SK-N-SH (cell line): ENCODE data around the gene CSF2RB. TPM values are rescaled to one million over a fixed set of nuclear protein-coding genes. Genes with fewer than 3 reads are reported as not detected.

ENCODE experiments used
- CTCF ChIA-PET: fragments of 300-600, 350-600 bp; formaldehyde crosslinking; extraction: SDS; loops from one replicate; lab custom pipeline; 2021; lab: Yijun Ruan, JAX
- POLR2A ChIA-PET: fragments of 350-600 bp; sonication (Branson Sonifier 250); formaldehyde crosslinking; extraction: SDS; loops from one replicate; lab custom pipeline; 2020; ENCODE audit warnings: antibody characterized with exemption, inconsistent platforms; lab: Yijun Ruan, JAX
- DNase-seq: peaks from one replicate; pipeline ENCODE4 v3.0.0; 2012
- H2AFZ ChIP-seq: fragments of 200-600 bp; sonication (generic); 2 replicates; pipeline ENCODE4 v1.8.1; 2016; ENCODE audit warnings: antibody characterized with exemption, mild to moderate bottlenecking, low read depth
- H3F3A ChIP-seq: fragments of 200-600 bp; sonication (generic); replicated peaks from 2 replicates; pipeline ENCODE3; 2016; ENCODE audit warnings: antibody characterized with exemption, mild to moderate bottlenecking; ENCODE audit not compliant: insufficient read depth
- H3K27ac ChIP-seq, 2 experiments: fragments of 200-500 bp in 1 of 2; fragments of 200-600 bp in 1 of 2; sonication (Bioruptor generic) in 1 of 2; sonication (generic), shearing (Covaris generic) in 1 of 2; 2 replicates each; pipeline versions ENCODE4 v1.5.1 to v1.6.1; 2014 to 2016; ENCODE audit warnings: low read depth in 2 of 2, inconsistent platforms in 1 of 2, low read length in 1 of 2, mild to moderate bottlenecking in 1 of 2, mixed read lengths in 1 of 2
- H3K27me3 ChIP-seq: fragments of 200-600 bp; sonication (generic), shearing (Covaris generic); 2 replicates; pipeline ENCODE4 v1.6.1; 2016; ENCODE audit warnings: mixed run types; ENCODE audit not compliant: insufficient read depth
- H3K36me3 ChIP-seq, 2 experiments: fragments of 200-500 bp in 1 of 2; fragments of 200-600 bp in 1 of 2; sonication (Bioruptor generic) in 1 of 2; sonication (generic) in 1 of 2; replicated peaks in 1 of 2; 2 replicates each; pipeline versions ENCODE3 to v1.5.1; 2014 to 2016; ENCODE audit warnings: low read length in 1 of 2, mild to moderate bottlenecking in 1 of 2; ENCODE audit not compliant: insufficient read depth in 2 of 2, control insufficient read depth in 1 of 2
- H3K4me1 ChIP-seq, 2 experiments: fragments of 200-500 bp in 1 of 2; fragments of 200-600 bp in 1 of 2; sonication (Bioruptor generic) in 1 of 2; sonication (generic), shearing (Covaris generic) in 1 of 2; 2 replicates each; pipeline versions ENCODE4 v1.5.1 to v1.6.1; 2014 to 2016; ENCODE audit warnings: low read depth in 1 of 2, low read length in 1 of 2, mixed run types in 1 of 2; ENCODE audit not compliant: insufficient read depth in 2 of 2, control insufficient read depth in 1 of 2
- H3K4me2 ChIP-seq: fragments of 200-600 bp; sonication (generic), shearing (Covaris generic); 2 replicates; pipeline ENCODE4 v1.6.1; 2017; ENCODE audit warnings: mixed run types
- H3K4me3 ChIP-seq, 2 experiments: fragments of 200-500 bp in 1 of 2; fragments of 200-600 bp in 1 of 2; sonication (Bioruptor generic) in 1 of 2; sonication (generic), shearing (Covaris generic) in 1 of 2; 2 replicates each; pipeline versions ENCODE4 v1.5.1 to v1.8.1; 2014 to 2016; ENCODE audit warnings: low read depth in 2 of 2, inconsistent platforms in 1 of 2, low read length in 1 of 2, mild to moderate bottlenecking in 1 of 2, mixed read lengths in 1 of 2, moderate library complexity in 1 of 2
- H3K79me2 ChIP-seq: fragments of 200-600 bp; sonication (generic); 2 replicates; pipeline ENCODE4 v1.8.1; 2017; ENCODE audit warnings: mild to moderate bottlenecking; ENCODE audit not compliant: insufficient read depth
- H3K9ac ChIP-seq: fragments of 200-600 bp; sonication (generic); 2 replicates; pipeline ENCODE4 v1.6.1; 2017; ENCODE audit warnings: mixed run types
- H3K9me2 ChIP-seq: fragments of 200-600 bp; sonication (generic); 2 replicates; pipeline ENCODE4 v1.6.1; 2017; ENCODE audit warnings: mixed run types
- H3K9me3 ChIP-seq: fragments of 200-600 bp; sonication (generic); 2 replicates; pipeline ENCODE4 v1.6.1; 2017; ENCODE audit warnings: mixed run types, mild to moderate bottlenecking, moderate library complexity
- H4K20me1 ChIP-seq: fragments of 200-600 bp; sonication (generic); 2 replicates; pipeline ENCODE4 v1.6.1; 2017; ENCODE audit warnings: mild to moderate bottlenecking, mixed run types; ENCODE audit not compliant: insufficient read depth
- CHD2 ChIP-seq: fragments of 150-350 bp; IDR thresholded peaks from 2 replicates; pipeline ENCODE4 v1.6.1; 2018; ENCODE audit warnings: low read length; ENCODE audit not compliant: partially characterized antibody
- ELF1 ChIP-seq: IDR thresholded peaks from 2 replicates; pipeline ENCODE4 v1.4.0; 2012
- EZH2phosphoT487 ChIP-seq: fragments of 200-600 bp; sonication (generic); IDR thresholded peaks from 2 replicates; pipeline ENCODE4 v1.6.1; 2017; ENCODE audit warnings: low read depth, mixed run types, mild to moderate bottlenecking, antibody characterized with exemption, moderate library complexity, borderline replicate concordance
- FOSL2 ChIP-seq: IDR thresholded peaks from 2 replicates; pipeline ENCODE4 v1.4.0; 2012; ENCODE audit warnings: low read depth, mild to moderate bottlenecking, moderate library complexity, borderline replicate concordance
- FOXJ3 ChIP-seq: sonication (generic); formaldehyde crosslinking; IDR thresholded peaks from 2 replicates; pipeline ENCODE4 v1.5.1; 2020; ENCODE audit warnings: mild to moderate bottlenecking, missing genetic modification reagents
- FOXM1 ChIP-seq: IDR thresholded peaks from 2 replicates; pipeline ENCODE4 v1.4.0; 2012; ENCODE audit warnings: low read depth, mild to moderate bottlenecking
- GABPA ChIP-seq: IDR thresholded peaks from 2 replicates; pipeline ENCODE4 v1.4.0; 2012; ENCODE audit warnings: low read depth, mild to moderate bottlenecking
- JUND ChIP-seq: IDR thresholded peaks from 2 replicates; pipeline ENCODE4 v1.4.0; 2012
- MEF2A ChIP-seq: IDR thresholded peaks from 2 replicates; pipeline ENCODE4 v1.4.0; 2012; ENCODE audit warnings: low read depth, borderline replicate concordance
- MXI1 ChIP-seq: IDR thresholded peaks from 2 replicates; pipeline ENCODE4 v1.6.1; 2012; ENCODE audit warnings: mild to moderate bottlenecking, low read depth, low read length, improper control_type of control experiment
- RFX5 ChIP-seq: IDR thresholded peaks from 2 replicates; pipeline ENCODE4 v1.6.1; 2012; ENCODE audit warnings: mild to moderate bottlenecking, improper control_type of control experiment, low read length
- RXRA ChIP-seq: IDR thresholded peaks from 2 replicates; pipeline ENCODE4 v1.4.0; 2012; ENCODE audit warnings: low read depth, mild to moderate bottlenecking, borderline replicate concordance
- SIN3A ChIP-seq: IDR thresholded peaks from 2 replicates; pipeline ENCODE4 v1.6.1; 2012; ENCODE audit warnings: low read depth, mild to moderate bottlenecking, low read length, moderate library complexity, borderline replicate concordance
- SMC3 ChIP-seq: IDR thresholded peaks from 2 replicates; pipeline ENCODE4 v1.6.1; 2012; ENCODE audit warnings: low read depth, low read length, improper control_type of control experiment
- TEAD4 ChIP-seq: IDR thresholded peaks from 2 replicates; pipeline ENCODE4 v1.4.0; 2012; ENCODE audit warnings: mild to moderate bottlenecking, borderline replicate concordance; ENCODE audit not compliant: insufficient read depth
- YY1 ChIP-seq: IDR thresholded peaks from 2 replicates; pipeline ENCODE4 v1.4.0; 2012; ENCODE audit warnings: low read depth, mild to moderate bottlenecking
- WGBS: methylation state at CpG from one replicate; pipeline ENCODE4 v1.1.6; 2017; ENCODE audit warnings: low lambda C conversion rate; 5-methylcytosine and 5-hydroxymethylcytosine counted together
- polyA plus RNA-seq, 3 experiments: library from polyadenylated mRNA; depleted of rRNA; stranded (reverse); fragments of >200 nt; gene quantifications; 2 replicates each; pipeline ENCODE4 v1.2.3, GENCODE V29; 2012
- TF ChIP-seq, protein P1 (sequence below): fragments of 200-600 bp; sonication (generic); IDR thresholded peaks from 2 replicates; pipeline ENCODE4 v1.6.1; 2017; ENCODE audit warnings: antibody characterized with exemption, mild to moderate bottlenecking, moderate library complexity
- TF ChIP-seq, protein P2 (sequence below): fragments of 150-350 bp; IDR thresholded peaks from 2 replicates; pipeline ENCODE4 v1.6.1; 2016; ENCODE audit warnings: mild to moderate bottlenecking, low read depth, low read length
- TF ChIP-seq, protein P3 (sequence below): IDR thresholded peaks from 2 replicates; pipeline ENCODE4 v1.6.1; 2012; ENCODE audit warnings: mild to moderate bottlenecking, low read depth, low read length, moderate library complexity

The CSF2RB gene
- polyA plus RNA-seq, 1 of the 3 experiments (the other 2 are of a cell fraction): not detected

DNA sequence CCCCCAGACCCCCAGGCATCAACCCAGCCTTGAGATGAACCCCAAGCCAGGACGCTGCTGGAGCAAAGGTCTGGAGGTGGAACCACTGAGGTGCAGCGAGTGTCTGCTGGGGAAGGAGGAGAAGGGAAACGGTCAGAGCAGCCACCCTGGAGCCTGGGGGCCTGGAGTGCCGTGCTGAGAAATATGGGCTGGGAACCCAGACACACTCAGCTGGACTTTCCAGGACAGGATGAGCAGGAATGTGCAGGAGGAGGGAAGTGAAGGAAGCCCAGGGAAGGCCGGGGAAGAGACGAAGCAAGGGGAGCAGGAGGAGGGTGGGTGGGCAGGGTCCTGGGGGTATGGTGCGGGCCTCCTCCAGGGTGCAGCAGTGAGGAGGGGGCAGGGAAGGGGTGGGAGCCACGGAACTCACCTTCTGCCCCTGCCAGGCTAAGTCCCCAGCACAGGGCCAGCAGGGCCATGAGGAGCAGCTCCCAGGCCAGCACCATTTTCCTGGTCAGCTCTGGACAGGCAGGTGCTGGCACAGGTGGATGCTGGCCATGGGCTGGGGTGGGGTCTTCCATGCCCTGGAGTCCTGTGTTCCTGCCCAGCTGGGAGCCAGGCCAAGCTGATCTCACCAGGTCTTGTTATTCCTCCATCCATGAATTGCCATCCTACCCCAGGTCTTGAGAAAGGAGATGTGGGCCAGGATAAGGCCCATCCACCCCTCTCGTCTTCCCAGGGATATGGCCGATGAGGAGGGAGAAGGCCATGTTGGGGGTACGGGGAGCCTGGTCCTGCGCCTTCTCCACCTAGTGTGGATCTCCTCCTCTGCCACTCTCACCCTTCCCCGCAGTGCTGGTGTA lies 40.0 kb downstream of the CSF2RB start:
- H3F3A ChIP-seq: no peaks in the 10 kb centered on the region
- H3K9ac ChIP-seq: no peak overlapping the region
- H2AFZ ChIP-seq: no peak overlapping the region
- ChIA-PET CTCF (interaction anchor here (1.9 kb wide), 1 partner anchor 24 kb away, joined by 8 read pairs; no protein-coding TSS in a partner anchor), POLR2A (no interaction called here)
- H3K9me2 ChIP-seq: no peaks in the 10 kb centered on the region
- H3K36me3 ChIP-seq: no peaks in the 10 kb centered on the region
- no peak overlapping the region for H3K4me3 ChIP-seq
- DNase-seq: no peak
- WGBS: 43% methylated on average over 13 of the region's 13 CpGs
- no peaks in the 10 kb centered on the region for H3K9me3 ChIP-seq
- no peaks in the 10 kb centered on the region for H3K79me2 ChIP-seq
- H3K4me1 ChIP-seq: no peaks in the 10 kb centered on the region
- H3K27me3 ChIP-seq: no peaks in the 10 kb centered on the region; the same call in 1 of the 2 replicates
- H3K27ac ChIP-seq: no peak overlapping the region
- H3K4me2 ChIP-seq: no peak overlapping the region
- TF ChIP-seq YY1 (no peak), SIN3A (no peak)
- no peaks in the 10 kb centered on the region for H4K20me1 ChIP-seq

DNA sequence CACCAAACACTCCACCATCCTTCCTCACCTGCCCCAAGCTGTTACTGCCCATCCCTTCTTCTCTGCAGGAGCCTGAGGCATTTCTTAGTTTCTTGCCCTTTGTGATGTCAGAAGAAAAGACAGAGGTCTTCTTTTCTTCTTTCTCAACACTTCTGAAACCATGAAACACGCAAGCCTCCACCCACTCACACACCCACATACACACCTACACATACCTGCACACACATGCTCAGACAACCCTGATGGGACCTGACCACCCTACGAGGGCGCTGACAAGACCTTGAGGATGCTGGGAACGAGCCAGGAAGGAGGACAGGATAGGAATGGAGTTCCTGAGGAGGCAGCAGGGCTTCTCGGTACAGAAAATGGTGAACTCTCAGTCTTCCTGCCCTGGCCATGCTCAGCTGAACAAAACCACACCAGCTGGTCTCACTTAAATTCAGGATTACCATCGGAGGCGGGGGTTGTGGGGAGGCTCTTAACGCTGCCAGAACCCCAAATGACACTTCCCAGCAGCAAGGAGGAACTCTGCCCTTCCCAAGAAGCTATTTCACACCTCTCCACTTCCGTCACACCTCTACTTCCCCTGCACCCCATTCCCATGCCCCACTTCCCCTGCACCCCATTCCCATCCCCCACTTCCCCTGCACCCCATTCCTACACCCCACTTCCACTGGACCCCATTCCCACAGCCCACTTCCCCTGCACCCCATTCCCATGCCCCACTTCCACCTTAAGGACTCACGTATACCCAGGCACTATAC lies 41.0 kb downstream of the CSF2RB start:
- ChIA-PET CTCF (interaction anchor here (1.1 to 1.9 kb wide), 2 partner anchors 10 to 23 kb away, joined by 4 to 8 read pairs; no protein-coding TSS in a partner anchor), POLR2A (no interaction called here)
- Histone ChIP-seq H3K4me2 (no peak overlapping the region), H3K9me2 (no peaks in the 10 kb centered on the region), H3K4me3 (no peak overlapping the region), H3K27ac (no peak overlapping the region), H3K36me3 (no peaks in the 10 kb centered on the region), H3K4me1 (no peaks in the 10 kb centered on the region), H3K27me3 (no peaks in the 10 kb centered on the region), H3K79me2 (no peaks in the 10 kb centered on the region), H4K20me1 (no peaks in the 10 kb centered on the region), H3K9me3 (no peaks in the 10 kb centered on the region), H3F3A (no peaks in the 10 kb centered on the region), H2AFZ (no peak overlapping the region), H3K9ac (no peak overlapping the region)
- WGBS: 30% methylated on average over 10 of the region's 10 CpGs
- DNase-seq: no peak
- TF ChIP-seq EZH2phosphoT487 (no peak), MXI1 (no peak), GABPA (no peak), FOSL2 (no peak), CHD2 (no peak), JUND (no peak), MEF2A (no peak), RFX5 (no peak), TEAD4 (no peak), SMC3 (no peak), FOXJ3 (no peak), SIN3A (no peak), FOXM1 (no peak), RXRA (no peak), ELF1 (no peak)
- TF ChIP-seq, protein P1, sequence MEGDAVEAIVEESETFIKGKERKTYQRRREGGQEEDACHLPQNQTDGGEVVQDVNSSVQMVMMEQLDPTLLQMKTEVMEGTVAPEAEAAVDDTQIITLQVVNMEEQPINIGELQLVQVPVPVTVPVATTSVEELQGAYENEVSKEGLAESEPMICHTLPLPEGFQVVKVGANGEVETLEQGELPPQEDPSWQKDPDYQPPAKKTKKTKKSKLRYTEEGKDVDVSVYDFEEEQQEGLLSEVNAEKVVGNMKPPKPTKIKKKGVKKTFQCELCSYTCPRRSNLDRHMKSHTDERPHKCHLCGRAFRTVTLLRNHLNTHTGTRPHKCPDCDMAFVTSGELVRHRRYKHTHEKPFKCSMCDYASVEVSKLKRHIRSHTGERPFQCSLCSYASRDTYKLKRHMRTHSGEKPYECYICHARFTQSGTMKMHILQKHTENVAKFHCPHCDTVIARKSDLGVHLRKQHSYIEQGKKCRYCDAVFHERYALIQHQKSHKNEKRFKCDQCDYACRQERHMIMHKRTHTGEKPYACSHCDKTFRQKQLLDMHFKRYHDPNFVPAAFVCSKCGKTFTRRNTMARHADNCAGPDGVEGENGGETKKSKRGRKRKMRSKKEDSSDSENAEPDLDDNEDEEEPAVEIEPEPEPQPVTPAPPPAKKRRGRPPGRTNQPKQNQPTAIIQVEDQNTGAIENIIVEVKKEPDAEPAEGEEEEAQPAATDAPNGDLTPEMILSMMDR: no peak
- TF ChIP-seq, protein P2, sequence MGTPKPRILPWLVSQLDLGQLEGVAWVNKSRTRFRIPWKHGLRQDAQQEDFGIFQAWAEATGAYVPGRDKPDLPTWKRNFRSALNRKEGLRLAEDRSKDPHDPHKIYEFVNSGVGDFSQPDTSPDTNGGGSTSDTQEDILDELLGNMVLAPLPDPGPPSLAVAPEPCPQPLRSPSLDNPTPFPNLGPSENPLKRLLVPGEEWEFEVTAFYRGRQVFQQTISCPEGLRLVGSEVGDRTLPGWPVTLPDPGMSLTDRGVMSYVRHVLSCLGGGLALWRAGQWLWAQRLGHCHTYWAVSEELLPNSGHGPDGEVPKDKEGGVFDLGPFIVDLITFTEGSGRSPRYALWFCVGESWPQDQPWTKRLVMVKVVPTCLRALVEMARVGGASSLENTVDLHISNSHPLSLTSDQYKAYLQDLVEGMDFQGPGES: no peak
- TF ChIP-seq, protein P3, sequence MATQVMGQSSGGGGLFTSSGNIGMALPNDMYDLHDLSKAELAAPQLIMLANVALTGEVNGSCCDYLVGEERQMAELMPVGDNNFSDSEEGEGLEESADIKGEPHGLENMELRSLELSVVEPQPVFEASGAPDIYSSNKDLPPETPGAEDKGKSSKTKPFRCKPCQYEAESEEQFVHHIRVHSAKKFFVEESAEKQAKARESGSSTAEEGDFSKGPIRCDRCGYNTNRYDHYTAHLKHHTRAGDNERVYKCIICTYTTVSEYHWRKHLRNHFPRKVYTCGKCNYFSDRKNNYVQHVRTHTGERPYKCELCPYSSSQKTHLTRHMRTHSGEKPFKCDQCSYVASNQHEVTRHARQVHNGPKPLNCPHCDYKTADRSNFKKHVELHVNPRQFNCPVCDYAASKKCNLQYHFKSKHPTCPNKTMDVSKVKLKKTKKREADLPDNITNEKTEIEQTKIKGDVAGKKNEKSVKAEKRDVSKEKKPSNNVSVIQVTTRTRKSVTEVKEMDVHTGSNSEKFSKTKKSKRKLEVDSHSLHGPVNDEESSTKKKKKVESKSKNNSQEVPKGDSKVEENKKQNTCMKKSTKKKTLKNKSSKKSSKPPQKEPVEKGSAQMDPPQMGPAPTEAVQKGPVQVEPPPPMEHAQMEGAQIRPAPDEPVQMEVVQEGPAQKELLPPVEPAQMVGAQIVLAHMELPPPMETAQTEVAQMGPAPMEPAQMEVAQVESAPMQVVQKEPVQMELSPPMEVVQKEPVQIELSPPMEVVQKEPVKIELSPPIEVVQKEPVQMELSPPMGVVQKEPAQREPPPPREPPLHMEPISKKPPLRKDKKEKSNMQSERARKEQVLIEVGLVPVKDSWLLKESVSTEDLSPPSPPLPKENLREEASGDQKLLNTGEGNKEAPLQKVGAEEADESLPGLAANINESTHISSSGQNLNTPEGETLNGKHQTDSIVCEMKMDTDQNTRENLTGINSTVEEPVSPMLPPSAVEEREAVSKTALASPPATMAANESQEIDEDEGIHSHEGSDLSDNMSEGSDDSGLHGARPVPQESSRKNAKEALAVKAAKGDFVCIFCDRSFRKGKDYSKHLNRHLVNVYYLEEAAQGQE: no peak
